Kidney glomerular epithelial cell (primary cell): ENCODE results near the gene SMAD1.

Source experiments
- DNase-seq: peaks from one replicate; lab custom pipeline; 2025; lab: John Stamatoyannopoulos, UW

SMAD1 gene

GRCh38 chr4:145489556-145489955, 7.9 kb downstream of the SMAD1 start:
- no peak for DNase-seq

- no peak for DNase-seq
These were observed 8.7 kb downstream of the SMAD1 start for GRCh38 chr4:145490361-145490760.

- no peak for DNase-seq
These were observed 9.1 kb downstream of the SMAD1 start for GRCh38 chr4:145490796-145491195.

- DNase-seq = no peak
These were observed 10.7 kb downstream of the SMAD1 start for GRCh38 chr4:145492376-145492775.

- no peak for DNase-seq
These were observed 11.5 kb downstream of the SMAD1 start for GRCh38 chr4:145493166-145493565.

GRCh38 chr4:145494666-145495270, 13.1 kb downstream of the SMAD1 start:
- DNase-seq = no peak

GRCh38 chr4:145496292-145496691, 14.6 kb downstream of the SMAD1 start:
- no peak for DNase-seq

- DNase-seq = no peak
These were observed 15.8 kb downstream of the SMAD1 start for GRCh38 chr4:145497199-145498149.

GRCh38 chr4:145498430-145498829, 16.8 kb downstream of the SMAD1 start:
- DNase-seq = no peak

GRCh38 chr4:145501051-145501660, 19.5 kb downstream of the SMAD1 start:
- DNase-seq = no peak

GRCh38 chr4:145502809-145503208, 21.2 kb downstream of the SMAD1 start:
- no peak for DNase-seq

GRCh38 chr4:145503486-145504072, 21.9 kb downstream of the SMAD1 start:
- DNase-seq = no peak

GRCh38 chr4:145505995-145506394, 24.3 kb downstream of the SMAD1 start:
- DNase-seq = no peak

- no peak for DNase-seq
These were observed 26.0 kb downstream of the SMAD1 start for GRCh38 chr4:145507636-145508035.

- no peak for DNase-seq
These were observed 30.4 kb downstream of the SMAD1 start for GRCh38 chr4:145511913-145512522.

GRCh38 chr4:145513020-145513621, 31.5 kb downstream of the SMAD1 start:
- no peak for DNase-seq

- no peak for DNase-seq
These were observed 38.5 kb downstream of the SMAD1 start for GRCh38 chr4:145520172-145520571.

- DNase-seq = no peak
These were observed 39.6 kb downstream of the SMAD1 start for GRCh38 chr4:145521282-145521681.

- DNase-seq = no peak
These were observed 41.5 kb downstream of the SMAD1 start for GRCh38 chr4:145523117-145523516.

- DNase-seq = no peak
These were observed 42.9 kb downstream of the SMAD1 start for GRCh38 chr4:145524552-145524951.

GRCh38 chr4:145525291-145525740, 43.7 kb downstream of the SMAD1 start:
- DNase-seq = no peak

- DNase-seq = no peak
These were observed 46.1 kb downstream of the SMAD1 start for GRCh38 chr4:145527773-145528172.
